Lung (tissue), 12 donors: ENCODE data around the gene TTC3. TPM values are rescaled to one million over a fixed set of nuclear protein-coding genes. Genes with fewer than 3 reads are reported as not detected.
A peak's percentile ranks its signal among the peaks of the same experiment; 100 is the strongest.

Source experiments
- ATAC-seq: fragments of 200-7000 bp; cut with Tn5 transposase; one replicate; pipeline ENCODE4 v1.9.1; 2020; ENCODE audit warnings: moderate number of reproducible peaks; ENCODE audit not compliant: insufficient read depth, low FRiP score
- DNase-seq, 3 donors: peaks; one replicate each; pipeline ENCODE4 v3.0.0-alpha.2; 2013 to 2017
- H3K27ac ChIP-seq, 2 donors: one replicate each; pipeline ENCODE4 v1.5.1; 2013; ENCODE audit warnings: mild to moderate bottlenecking in 2 of 2, moderate library complexity in 2 of 2, control low read depth in 1 of 2, inconsistent platforms in 1 of 2, low read depth in 1 of 2, low read length in 1 of 2
- H3K27me3 ChIP-seq, 3 donors: one replicate each; pipeline ENCODE4 v1.5.1; 2013; ENCODE audit warnings: low read length in 2 of 3; ENCODE audit not compliant: control insufficient read depth in 3 of 3, insufficient read depth in 3 of 3
- H3K36me3 ChIP-seq, 4 donors: one replicate each; pipeline ENCODE4 v1.5.1; 2013; ENCODE audit warnings: low read length in 4 of 4, mild to moderate bottlenecking in 1 of 4, moderate library complexity in 1 of 4; ENCODE audit not compliant: control insufficient read depth in 4 of 4, insufficient read depth in 4 of 4
- H3K4me1 ChIP-seq, 5 donors: one replicate each; pipeline ENCODE4 v1.5.1; 2013; ENCODE audit warnings: low read length in 5 of 5, mild to moderate bottlenecking in 2 of 5, moderate library complexity in 1 of 5; ENCODE audit not compliant: control insufficient read depth in 5 of 5, insufficient read depth in 5 of 5
- H3K4me3 ChIP-seq: one replicate; pipeline ENCODE4 v1.5.1; 2013; ENCODE audit warnings: mild to moderate bottlenecking, control low read depth, moderate library complexity
- H3K9ac ChIP-seq, 2 donors: one replicate each; pipeline ENCODE4 v1.5.1; 2013; ENCODE audit warnings: low read length in 2 of 2, control low read depth in 1 of 2; ENCODE audit not compliant: insufficient read depth in 1 of 2
- H3K9me3 ChIP-seq, 4 donors: one replicate each; pipeline ENCODE4 v1.5.1; 2013; ENCODE audit warnings: low read length in 3 of 4, mild to moderate bottlenecking in 1 of 4, moderate library complexity in 1 of 4; ENCODE audit not compliant: control insufficient read depth in 4 of 4, insufficient read depth in 3 of 4
- CTCF ChIP-seq: IDR thresholded peaks from 2 replicates; pipeline ENCODE4 v1.5.1; 2012; ENCODE audit warnings: mild to moderate bottlenecking; ENCODE audit errors: control extremely low read depth, extremely low read depth
- WGBS, 2 donors: extraction: QIAGEN DNeasy Blood & Tissue Kit; methylation state at CpG; one replicate each; pipeline ENCODE4 v1.1.7; 2013; 5-methylcytosine and 5-hydroxymethylcytosine counted together
- polyA plus RNA-seq, 2 donors: library from polyadenylated mRNA; stranded (reverse); fragments of 200-250 nt; gene quantifications; one replicate each; pipeline ENCODE4 v1.2.1, GENCODE V29; 2013
- total RNA-seq, 2 donors: library from RNA; depleted of rRNA in 1 of 2; stranded (reverse); fragments of >200 nt in 1 of 2; gene quantifications; one replicate each; pipeline ENCODE4 v1.2.1, GENCODE V29; 2014 to 2021
- donor health status: control.
- donor health status: control.
- donor health status: Bipolar disorder and iron deficiency.
- donor health status: healthy.
- donor health status: DM: yes; HTN: yes; CAD: no.

The TTC3 gene
- total and polyA plus RNA-seq, 4 donors = 19.0 to 310 (median 50.9) TPM

GRCh38 chr21:37073417-37074196 is 553 bp downstream of the TTC3 start:
- H3K4me3 ChIP-seq = peak overlapping the region; percentile 58
- ATAC-seq (peak; percentile 41), DNase-seq (peak in 2 of 3 donors; percentile 59 to 70)
- H3K4me1 ChIP-seq = peaks cover 0 to 22% (median 5%) of the 10 kb centered on the region in 5 donors
- H3K27me3 ChIP-seq = no peaks in the 10 kb centered on the region
- peaks cover 0 to 1% (median 0%) of the 10 kb centered on the region in 4 donors for H3K9me3 ChIP-seq
- H3K9ac ChIP-seq = peak overlapping the region; percentile 89 to 97
- H3K27ac ChIP-seq = peak overlapping the region; percentile 82 to 83
- no peak for TF ChIP-seq CTCF
- peaks cover 0 to 9% (median 2%) of the 10 kb centered on the region in 4 donors for H3K36me3 ChIP-seq
- WGBS, 2 donors = 0% methylated on average over 69 to 70 of the region's 70 CpGs

- TF ChIP-seq CTCF = no peak
- Histone ChIP-seq H3K27ac (peak overlapping the region; percentile 82 to 83), H3K36me3 (peaks cover 0 to 4% (median 0%) of the 10 kb centered on the region in 4 donors), H3K9ac (peak overlapping the region; percentile 89 to 97), H3K4me3 (peak overlapping the region; percentile 58), H3K9me3 (peaks cover 0 to 1% (median 0%) of the 10 kb centered on the region in 4 donors), H3K4me1 (peaks cover 0 to 22% (median 5%) of the 10 kb centered on the region in 5 donors), H3K27me3 (no peaks in the 10 kb centered on the region)
- DNase-seq (peak; percentile 22 to 54 (median 39)), ATAC-seq (no peak)
- 3 to 6% methylated on average over 13 of the region's 13 CpGs for WGBS, 2 donors
Measured at GRCh38 chr21:37074197-37074510, 1.1 kb downstream of the TTC3 start.

GRCh38 chr21:37074546-37074945 is 1.5 kb downstream of the TTC3 start:
- Histone ChIP-seq H3K4me1 (peaks cover 0 to 22% (median 5%) of the 10 kb centered on the region in 5 donors), H3K4me3 (no peak overlapping the region), H3K27ac (no peak overlapping the region), H3K9ac (peak overlapping the region; percentile 89 to 97), H3K27me3 (no peaks in the 10 kb centered on the region), H3K36me3 (peaks cover 0 to 4% (median 0%) of the 10 kb centered on the region in 4 donors), H3K9me3 (peaks cover 0 to 1% (median 0%) of the 10 kb centered on the region in 4 donors)
- no peak for ATAC-seq
- no peak for DNase-seq
- WGBS, 2 donors = 42 to 44% methylated on average over 9 of the region's 9 CpGs
- no peak for TF ChIP-seq CTCF
